GM18508 (cell line): ENCODE data around the gene YWHAG.

Experiments used
- ATAC-seq: cut with Tn5 transposase; IDR thresholded peaks from one replicate; pipeline ENCODE4 v1.9.1; 2021; ENCODE audit warnings: moderate number of reproducible peaks; ENCODE audit not compliant: insufficient read depth, unreplicated experiment

Gene YWHAG

DNA sequence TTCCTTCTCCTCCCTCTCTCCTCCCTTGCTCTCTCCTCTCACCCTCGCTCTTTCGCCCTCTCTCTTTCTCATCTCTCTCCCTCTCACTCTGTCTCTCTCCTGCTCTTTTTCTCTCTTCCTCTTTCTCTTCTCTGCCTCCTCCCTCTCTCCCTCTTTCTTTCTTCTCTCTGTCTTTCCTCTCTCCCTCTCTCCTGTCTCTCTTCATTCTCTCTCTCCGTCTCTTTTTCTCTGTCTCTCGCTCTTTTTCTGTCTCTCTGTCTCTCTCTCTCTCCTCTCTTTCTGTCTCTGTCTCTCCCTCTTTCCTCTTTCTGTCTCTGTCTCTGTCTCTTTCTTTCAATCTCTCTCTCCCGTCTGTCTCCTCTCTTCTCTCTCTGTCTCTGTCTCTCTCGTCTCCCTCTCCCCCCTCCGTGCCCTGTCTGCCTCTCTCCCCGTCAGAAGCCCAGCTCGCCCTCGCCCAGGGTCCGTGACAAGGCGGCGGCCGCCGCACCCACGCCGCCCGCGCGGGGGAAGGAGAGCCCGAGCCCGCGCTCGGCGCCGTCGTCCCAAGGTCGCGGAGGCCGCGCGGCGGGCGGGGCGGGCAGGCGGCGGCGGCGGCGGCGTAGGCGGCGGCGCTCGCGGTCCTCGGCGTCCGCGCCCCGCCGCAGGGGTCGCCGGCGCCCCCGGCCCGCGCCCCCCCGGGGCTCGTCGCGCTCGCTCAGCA lies 77.6 kb downstream of the YWHAG start:
- no peak for ATAC-seq

DNA sequence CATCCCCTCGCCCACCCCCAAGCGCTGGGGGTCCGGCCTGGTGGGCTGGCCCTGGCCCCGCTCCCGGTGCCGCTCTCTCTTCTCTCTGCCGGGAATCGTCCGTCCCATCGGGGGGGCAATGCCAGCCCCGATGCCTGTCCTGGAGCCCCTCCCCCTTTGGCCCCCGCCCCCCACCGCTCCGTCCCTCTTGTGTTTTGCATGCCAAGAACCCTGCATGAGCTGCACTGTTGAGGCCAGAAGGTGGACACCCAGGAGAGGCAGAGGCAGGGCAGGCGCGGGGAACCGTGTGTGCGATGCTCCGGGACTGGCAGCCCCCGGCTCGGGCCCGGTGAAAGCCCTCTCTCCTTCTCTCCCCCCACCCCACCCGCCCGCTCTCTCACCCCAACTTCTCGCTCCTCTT lies 78.4 kb downstream of the YWHAG start:
- no peak for ATAC-seq

DNA sequence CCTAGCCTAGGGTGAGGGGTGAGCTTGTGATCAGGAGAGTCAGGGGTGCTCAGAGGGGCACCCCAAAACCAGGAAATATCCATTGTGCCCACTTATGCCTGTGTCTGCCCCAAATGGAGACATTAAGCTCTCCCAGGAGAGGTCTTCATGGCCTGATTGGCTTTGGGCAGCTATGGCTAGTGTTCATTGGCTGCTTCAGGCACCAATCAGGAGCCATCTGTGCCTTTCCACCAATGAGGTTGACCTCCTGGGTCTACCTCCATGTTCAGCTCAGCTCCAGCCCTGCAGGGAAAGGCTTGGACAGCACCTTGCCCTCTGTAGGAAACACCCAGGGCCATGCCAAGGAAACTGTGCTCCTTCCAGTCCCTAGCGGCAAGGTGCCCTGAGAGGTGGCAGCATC lies 80.3 kb downstream of the YWHAG start:
- no peak for ATAC-seq
